GM12891 (cell line): ENCODE data around the gene USP22.

Source experiments
- DNase-seq: peaks from one replicate; pipeline ENCODE4 v3.0.0; 2011; ENCODE audit warnings: low spot score; ENCODE audit not compliant: insufficient read length
- FAIRE-seq: peaks from 2 replicates; lab custom pipeline; 2011; peaks lifted over from hg19 to GRCh38; lab: Jason Lieb, UNC
- PAX5 ChIP-seq: IDR thresholded peaks from 2 replicates; pipeline ENCODE4 v1.6.1; 2011; ENCODE audit warnings: low read length, moderate library complexity, mild to moderate bottlenecking; ENCODE audit not compliant: insufficient read depth, severe bottlenecking
- POLR2A ChIP-seq: IDR thresholded peaks from 2 replicates; pipeline ENCODE4 v1.6.1; 2011; ENCODE audit warnings: low read depth, low read length, control low read depth
- POLR2AphosphoS5 ChIP-seq: IDR thresholded peaks from 2 replicates; pipeline ENCODE4 v1.6.1; 2011; ENCODE audit warnings: low read depth, low read length, control low read depth
- POU2F2 ChIP-seq: IDR thresholded peaks from 2 replicates; pipeline ENCODE4 v1.6.1; 2011; ENCODE audit warnings: low read depth, mild to moderate bottlenecking, control low read depth, low read length, moderate library complexity
- SPI1 ChIP-seq: IDR thresholded peaks from 2 replicates; pipeline ENCODE4 v1.6.1; 2011; ENCODE audit warnings: low read depth, low read length, control low read depth
- TAF1 ChIP-seq: IDR thresholded peaks from 2 replicates; pipeline ENCODE4 v1.6.1; 2011; ENCODE audit warnings: low read depth, low read length, control low read depth

The USP22 gene

GRCh38 chr17:20960871-20961270 lies 81.9 kb downstream of the USP22 start:
- no peak for FAIRE-seq
- DNase-seq, result no peak
- no peak for TF ChIP-seq SPI1
- no peak for TF ChIP-seq POU2F2
- TF ChIP-seq TAF1, result no peak
- TF ChIP-seq POLR2A, result no peak
- TF ChIP-seq PAX5, result no peak
- no peak for TF ChIP-seq POLR2AphosphoS5

- TF ChIP-seq POLR2A (no peak), POU2F2 (no peak), SPI1 (no peak), PAX5 (no peak), POLR2AphosphoS5 (no peak), TAF1 (no peak)
- no peak for FAIRE-seq
- DNase-seq, result no peak
Observed at GRCh38 chr17:20955427-20956323, 87.1 kb downstream of the USP22 start.

- no peak for DNase-seq
- FAIRE-seq, result no peak
- TF ChIP-seq PAX5 (no peak), POU2F2 (no peak), SPI1 (no peak), POLR2A (no peak), POLR2AphosphoS5 (no peak), TAF1 (no peak)
Observed at GRCh38 chr17:20954794-20955193, 88.0 kb downstream of the USP22 start.

- TF ChIP-seq TAF1 (no peak), POU2F2 (no peak), SPI1 (no peak), POLR2A (no peak), POLR2AphosphoS5 (no peak), PAX5 (no peak)
- FAIRE-seq (no peak), DNase-seq (no peak)
Observed at GRCh38 chr17:20952183-20952582, 90.6 kb downstream of the USP22 start.
